ENCODE measurements around the gene SPG11. TPM values are rescaled to one million over a fixed set of nuclear protein-coding genes. Genes with fewer than 3 reads are reported as not detected.

The SPG11 gene
- total RNA-seq, 4 donors from 2014 or later = 85.9 to 108 (median 103) TPM

- TF ChIP-seq CTCF (IDR thresholded peaks at IDR 0.05; ENCODE audit: low read depth) = no peak
Observed at GRCh38 chr15:44542596-44542995, 120.9 kb downstream of the SPG11 start.

- no peak for TF ChIP-seq CTCF (IDR thresholded peaks at IDR 0.05; ENCODE audit: low read depth)
Observed at GRCh38 chr15:44541282-44541958, 122.0 kb downstream of the SPG11 start.

- no peak for TF ChIP-seq CTCF (IDR thresholded peaks at IDR 0.05; ENCODE audit: low read depth)
Observed at GRCh38 chr15:44537735-44538240, 125.7 kb downstream of the SPG11 start.

GRCh38 chr15:44536962-44537734 lies 126.3 kb downstream of the SPG11 start, which contains the start of gene EIF3J:
TSS of gene EIF3J (plus strand) at chr15:44537147. CDS start at chr15:44537195, 48 bp downstream.
- TF ChIP-seq CTCF (IDR thresholded peaks at IDR 0.05; ENCODE audit: low read depth) = no peak

- no peak for TF ChIP-seq CTCF (IDR thresholded peaks at IDR 0.05; ENCODE audit: low read depth)
Observed at GRCh38 chr15:44536302-44536961, 127.0 kb downstream of the SPG11 start.

- no peak for TF ChIP-seq CTCF (IDR thresholded peaks at IDR 0.05; ENCODE audit: low read depth)
Observed at GRCh38 chr15:44535523-44536301, 127.8 kb downstream of the SPG11 start.

All from subcutaneous adipose tissue (tissue), 4 donors.